BE2C (cell line): ENCODE measurements around the gene MED15.

ENCODE experiments used
- DNase-seq: peaks from one replicate; pipeline ENCODE4 v3.0.0-alpha.2; 2020
- H3K27me3 ChIP-seq: fragments of 250-450 bp; sonication (Bioruptor Pico); 2 replicates; pipeline ENCODE4 v1.5.1; 2020; ENCODE audit warnings: mild to moderate bottlenecking
- H3K36me3 ChIP-seq: fragments of 250-450 bp; sonication (Bioruptor Pico); 2 replicates; pipeline ENCODE4 v1.5.1; 2020; ENCODE audit warnings: mild to moderate bottlenecking
- H3K4me1 ChIP-seq: fragments of 250-450 bp; sonication (Bioruptor Pico); 2 replicates; pipeline ENCODE4 v1.5.1; 2020
- H3K4me3 ChIP-seq: 2 replicates; pipeline ENCODE4 v1.5.1; 2011; ENCODE audit warnings: low read depth, low read length
- H3K9me3 ChIP-seq: fragments of 250-450 bp; sonication (Bioruptor Pico); 2 replicates; pipeline ENCODE4 v1.5.1; 2020
- TF ChIP-seq, protein P1 (sequence below): IDR thresholded peaks from 2 replicates; pipeline ENCODE4 v1.5.1; 2012; ENCODE audit warnings: mild to moderate bottlenecking, low read depth, low read length

The MED15 gene

DNA sequence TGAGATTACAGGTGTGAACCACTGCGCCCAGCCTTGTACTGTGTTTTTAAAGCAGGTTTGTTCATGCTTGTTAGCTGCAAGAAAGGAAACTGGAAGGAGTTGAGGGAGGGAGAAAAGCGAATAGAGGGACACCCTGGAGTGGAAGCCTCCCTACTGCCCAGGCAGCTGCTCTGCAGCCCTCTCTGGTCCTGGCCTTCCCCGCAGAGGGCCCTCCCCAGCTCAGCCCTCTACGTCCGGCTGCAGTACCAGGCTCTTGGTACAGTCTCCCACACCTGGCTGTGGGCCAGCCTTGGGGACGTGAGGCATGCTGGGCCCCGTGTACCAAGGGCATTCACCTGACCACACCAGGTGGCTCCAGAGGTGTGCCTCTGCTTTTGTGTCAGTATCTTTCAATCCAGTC lies 70.8 kb downstream of the MED15 start:
- Histone ChIP-seq H3K4me3 (no peak overlapping the region), H3K36me3 (peaks cover 62% of the 10 kb centered on the region), H3K9me3 (no peaks in the 10 kb centered on the region), H3K4me1 (no peaks in the 10 kb centered on the region), H3K27me3 (no peaks in the 10 kb centered on the region)
- TF ChIP-seq, protein P1, sequence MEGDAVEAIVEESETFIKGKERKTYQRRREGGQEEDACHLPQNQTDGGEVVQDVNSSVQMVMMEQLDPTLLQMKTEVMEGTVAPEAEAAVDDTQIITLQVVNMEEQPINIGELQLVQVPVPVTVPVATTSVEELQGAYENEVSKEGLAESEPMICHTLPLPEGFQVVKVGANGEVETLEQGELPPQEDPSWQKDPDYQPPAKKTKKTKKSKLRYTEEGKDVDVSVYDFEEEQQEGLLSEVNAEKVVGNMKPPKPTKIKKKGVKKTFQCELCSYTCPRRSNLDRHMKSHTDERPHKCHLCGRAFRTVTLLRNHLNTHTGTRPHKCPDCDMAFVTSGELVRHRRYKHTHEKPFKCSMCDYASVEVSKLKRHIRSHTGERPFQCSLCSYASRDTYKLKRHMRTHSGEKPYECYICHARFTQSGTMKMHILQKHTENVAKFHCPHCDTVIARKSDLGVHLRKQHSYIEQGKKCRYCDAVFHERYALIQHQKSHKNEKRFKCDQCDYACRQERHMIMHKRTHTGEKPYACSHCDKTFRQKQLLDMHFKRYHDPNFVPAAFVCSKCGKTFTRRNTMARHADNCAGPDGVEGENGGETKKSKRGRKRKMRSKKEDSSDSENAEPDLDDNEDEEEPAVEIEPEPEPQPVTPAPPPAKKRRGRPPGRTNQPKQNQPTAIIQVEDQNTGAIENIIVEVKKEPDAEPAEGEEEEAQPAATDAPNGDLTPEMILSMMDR = no peak
- no peak for DNase-seq

DNA sequence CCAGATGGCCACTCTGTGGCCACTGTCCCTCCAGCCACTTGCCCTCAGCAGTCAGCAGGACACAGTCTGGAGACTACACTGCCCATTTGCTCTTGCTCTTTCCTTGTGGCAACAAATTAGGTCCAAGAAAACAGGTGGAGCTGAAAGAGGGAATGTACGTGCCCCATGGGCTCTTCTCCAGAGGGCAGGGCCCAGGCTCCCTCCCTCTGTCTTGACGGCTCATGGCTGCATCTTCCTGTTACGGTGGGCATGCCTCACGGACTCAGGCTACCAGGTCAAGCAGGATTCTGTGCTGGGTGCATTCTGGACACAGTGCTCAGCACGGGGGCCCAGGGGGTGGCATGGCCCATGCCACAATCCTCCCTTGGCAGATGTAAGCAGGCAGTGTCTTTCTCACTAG lies 71.3 kb downstream of the MED15 start:
- no peaks in the 10 kb centered on the region for H3K9me3 ChIP-seq
- H3K4me3 ChIP-seq = no peak overlapping the region
- TF ChIP-seq, protein P1 = no peak
- no peaks in the 10 kb centered on the region for H3K4me1 ChIP-seq
- no peaks in the 10 kb centered on the region for H3K27me3 ChIP-seq
- peaks cover 64% of the 10 kb centered on the region for H3K36me3 ChIP-seq
- DNase-seq = no peak

DNA sequence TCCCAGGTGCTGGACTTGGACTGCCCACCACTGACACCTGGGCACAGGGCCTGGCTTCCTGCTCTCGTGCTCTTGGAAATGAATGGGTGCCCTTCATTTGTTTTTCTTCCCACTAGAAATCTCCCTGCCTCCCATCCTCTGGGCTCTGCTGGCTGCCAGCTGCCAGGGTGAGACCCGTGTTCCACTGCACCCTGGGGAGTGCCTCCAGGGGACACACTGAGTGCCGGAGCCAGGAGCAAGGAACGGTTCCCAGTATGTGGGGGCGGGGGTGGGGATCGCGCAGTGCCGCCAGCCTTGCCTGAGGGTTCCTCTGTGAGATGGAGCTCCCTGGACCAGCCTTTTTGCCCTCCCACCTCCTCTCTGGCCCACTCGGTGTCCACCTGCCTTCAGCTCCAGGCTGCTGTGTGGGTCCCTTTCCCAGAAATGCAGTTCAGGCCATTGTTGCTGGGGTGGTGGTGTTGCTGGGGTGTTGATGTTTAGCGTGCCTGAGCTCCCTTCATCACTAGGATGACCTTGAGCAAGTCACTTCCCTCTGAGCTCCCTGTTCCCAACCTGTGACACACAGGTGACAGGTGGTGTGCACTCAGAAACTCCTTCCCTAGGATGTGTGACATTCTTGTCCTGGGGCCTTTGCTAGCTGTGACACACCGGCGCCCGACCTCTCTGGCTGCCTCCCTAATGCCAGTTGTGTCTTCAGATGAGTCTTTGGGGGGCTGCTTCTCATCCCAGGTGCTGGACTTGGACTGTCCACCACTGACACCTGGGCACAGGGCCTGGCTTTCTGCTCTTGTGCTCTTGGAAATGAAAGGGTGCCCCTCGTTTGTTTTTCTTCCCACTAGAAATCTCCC lies 72.1 kb downstream of the MED15 start:
- no peaks in the 10 kb centered on the region for H3K9me3 ChIP-seq
- H3K4me3 ChIP-seq = no peak overlapping the region
- no peaks in the 10 kb centered on the region for H3K27me3 ChIP-seq
- DNase-seq = no peak
- H3K36me3 ChIP-seq = peaks cover 64% of the 10 kb centered on the region
- H3K4me1 ChIP-seq = no peaks in the 10 kb centered on the region
- TF ChIP-seq, protein P1 = no peak

DNA sequence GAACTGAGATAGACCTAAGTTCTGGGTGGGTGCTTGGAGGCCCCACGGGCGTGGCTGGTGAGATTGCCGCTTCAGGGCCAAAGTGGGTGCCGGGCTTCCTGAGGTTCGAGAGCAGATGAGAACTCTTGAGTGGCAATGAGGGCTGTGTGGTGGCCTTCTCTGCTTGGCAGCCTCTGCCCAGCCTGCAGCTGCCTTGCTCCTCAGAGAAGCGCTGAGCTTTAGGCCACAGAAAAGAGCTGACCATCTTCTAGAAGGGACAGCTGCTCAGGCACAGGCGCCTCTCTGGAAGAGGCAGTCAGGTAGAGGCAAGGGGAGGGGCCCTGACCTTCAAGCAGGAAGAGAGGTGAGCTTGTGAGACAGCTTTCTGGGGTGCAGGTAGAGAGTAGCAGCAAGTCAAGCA lies 72.8 kb downstream of the MED15 start:
- H3K9me3 ChIP-seq = no peaks in the 10 kb centered on the region
- no peak overlapping the region for H3K4me3 ChIP-seq
- H3K36me3 ChIP-seq = peaks cover 65% of the 10 kb centered on the region
- H3K27me3 ChIP-seq = no peaks in the 10 kb centered on the region
- DNase-seq = no peak
- TF ChIP-seq, protein P1 = no peak
- no peaks in the 10 kb centered on the region for H3K4me1 ChIP-seq

DNA sequence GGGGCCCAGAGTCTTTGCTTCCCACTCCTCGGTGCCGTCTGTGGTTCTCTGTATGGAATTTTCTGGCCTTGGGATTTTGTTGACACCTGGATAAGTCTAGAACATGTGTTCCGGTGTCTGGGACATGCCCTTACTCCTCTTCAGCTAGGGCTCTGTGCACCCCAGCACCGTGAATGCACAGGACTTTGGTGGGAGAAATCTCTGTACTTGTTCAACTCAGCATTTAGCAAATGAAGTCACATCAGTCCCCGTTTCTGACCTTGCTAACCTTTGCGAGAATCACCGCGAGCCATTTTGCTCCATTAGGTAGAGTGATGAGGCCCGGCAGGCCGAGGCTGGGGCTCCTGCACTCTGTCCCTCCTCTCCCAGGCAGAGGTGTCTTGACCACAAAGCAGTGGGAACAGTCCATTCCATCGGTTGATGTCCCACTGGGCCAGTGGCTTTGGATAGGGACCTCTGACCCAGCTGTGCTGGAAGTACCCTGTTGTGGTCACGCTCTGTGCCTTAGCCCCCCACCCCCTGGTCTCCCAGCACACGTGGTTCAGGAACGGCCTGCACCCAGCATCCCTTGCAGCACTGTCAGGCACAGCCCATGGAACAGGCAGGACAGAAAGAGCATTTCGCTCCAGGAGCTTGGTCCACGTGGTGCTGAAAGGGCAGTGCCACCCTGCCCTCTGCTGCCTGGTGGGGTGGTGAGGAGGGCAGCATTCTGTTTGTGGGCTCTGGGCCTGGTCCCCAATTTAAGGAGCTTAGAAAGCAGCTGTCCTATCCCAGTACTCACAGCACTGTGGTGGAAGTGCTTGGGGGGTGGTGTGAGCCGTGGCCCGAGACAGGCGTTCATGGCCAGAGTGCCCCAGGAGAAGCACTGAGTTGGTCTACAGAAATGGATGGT lies 73.4 kb downstream of the MED15 start:
- no peaks in the 10 kb centered on the region for H3K4me1 ChIP-seq
- no peaks in the 10 kb centered on the region for H3K27me3 ChIP-seq
- no peak overlapping the region for H3K4me3 ChIP-seq
- no peaks in the 10 kb centered on the region for H3K9me3 ChIP-seq
- H3K36me3 ChIP-seq = peaks cover 70% of the 10 kb centered on the region
- no peak for DNase-seq
- TF ChIP-seq, protein P1 = no peak
